Measurements from ENCODE around the gene PHLPP1.

The PHLPP1 gene

GRCh38 chr18:63002803-63003445, 287.6 kb downstream of the PHLPP1 start (continued):
- TF ChIP-seq ZNF280D (tag by site-specific recombination; IDR thresholded peaks at IDR 0.05) = no peak
- TF ChIP-seq ZNF37A (tag by site-specific recombination; IDR thresholded peaks at IDR 0.05) = no peak
- no peak for TF ChIP-seq ZBTB10 (tag by site-specific recombination; IDR thresholded peaks at IDR 0.05)
- TF ChIP-seq PBX3 (CRISPR knock-in tag; IDR thresholded peaks at IDR 0.05) = no peak
- no peak for TF ChIP-seq ZBTB48 (tag by site-specific recombination; IDR thresholded peaks at IDR 0.05)
- no peak for TF ChIP-seq ZNF639 (tag by site-specific recombination; IDR thresholded peaks at IDR 0.05)
- TF ChIP-seq ZEB2 (tag by site-specific recombination; IDR thresholded peaks at IDR 0.05) = no peak
- TF ChIP-seq ZNF169 (tag by site-specific recombination; IDR thresholded peaks at IDR 0.05) = no peak
- TF ChIP-seq OSR2 (tag by site-specific recombination; IDR thresholded peaks at IDR 0.05) = no peak

- H3K9me3 ChIP-seq (ENCODE audit: control insufficient read depth, insufficient read depth, low read depth, low read length) = no peaks in the 10 kb centered on the region
- no peaks in the 10 kb centered on the region for H3K36me3 ChIP-seq (ENCODE audit: control insufficient read depth in 2 of 2, insufficient read depth in 1 of 2, low read length in 2 of 2)
- H3K4me1 ChIP-seq (ENCODE audit: control insufficient read depth, insufficient read depth, low read length) = no peaks in the 10 kb centered on the region
- no peak overlapping the region for H3K4me3 ChIP-seq (ENCODE audit: low read depth, low read length)
- ChIA-PET CTCF (interaction anchor here (1.0 to 1.3 kb wide), 3 partner anchors 13 to 435 kb away, joined by 3 to 4 read pairs (median 4); no protein-coding TSS in a partner anchor), POLR2A (no interaction called here)
- no peak overlapping the region for H3K27ac ChIP-seq (ENCODE audit: extremely low read depth, low read depth, low read length)
- TF ChIP-seq ZNF140 (tag by site-specific recombination; IDR thresholded peaks at IDR 0.05) = no peak
- TF ChIP-seq ZEB2 (tag by site-specific recombination; IDR thresholded peaks at IDR 0.05) = no peak
- no peak for TF ChIP-seq GLI4 (tag by site-specific recombination; IDR thresholded peaks at IDR 0.05)
- no peak for TF ChIP-seq ZNF791 (tag by site-specific recombination; IDR thresholded peaks at IDR 0.05)
- TF ChIP-seq ZBTB26 (tag by site-specific recombination; optimal IDR thresholded peaks at IDR 0.05) = no peak
- TF ChIP-seq WT1 (tag by site-specific recombination; IDR thresholded peaks at IDR 0.05) = no peak
- no peak for TF ChIP-seq ZNF394 (tag by site-specific recombination; IDR thresholded peaks at IDR 0.05; ENCODE audit: borderline replicate concordance)
- no peak for TF ChIP-seq ZBTB49 (tag by site-specific recombination; IDR thresholded peaks at IDR 0.05; ENCODE audit: low read depth)
- no peak for TF ChIP-seq OVOL3 (tag by site-specific recombination; IDR thresholded peaks at IDR 0.05)
- no peak for TF ChIP-seq ZNF473 (tag by site-specific recombination; IDR thresholded peaks at IDR 0.05)
- no peak for TF ChIP-seq ZSCAN18 (tag by site-specific recombination; IDR thresholded peaks at IDR 0.05)
These were observed 288.6 kb downstream of the PHLPP1 start for GRCh38 chr18:63003899-63004298.
